Measurements from ENCODE around the gene LRRN2.

The LRRN2 gene

DNA sequence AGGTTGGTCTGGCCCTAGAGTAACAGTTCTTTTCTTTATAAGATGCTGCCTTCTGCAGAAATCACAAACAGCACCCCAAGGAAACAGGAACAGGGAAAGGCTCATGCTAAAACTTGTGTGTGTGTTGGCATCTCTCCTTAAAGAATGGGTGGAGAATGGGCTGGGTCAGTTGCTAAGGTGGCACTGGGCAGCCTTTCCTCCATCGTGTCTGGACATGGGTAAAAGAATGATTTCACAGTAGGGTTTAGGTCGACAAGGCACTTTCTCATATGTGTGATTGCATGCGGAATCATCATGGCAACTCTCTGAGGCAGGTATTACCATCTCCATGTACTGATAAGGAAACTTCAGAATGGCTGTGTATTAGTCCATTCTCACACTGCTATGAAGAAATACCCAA, 40.3 kb downstream of the LRRN2 start (continued):
- no peak for TF ChIP-seq CSDC2 (CRISPR knock-in tag; IDR thresholded peaks at IDR 0.05)
- TF ChIP-seq ZNF565 (CRISPR knock-in tag; conservative IDR thresholded peaks at IDR 0.05; ENCODE audit: low read depth), result no peak
- no peak for TF ChIP-seq ARNTL (CRISPR knock-in tag; IDR thresholded peaks at IDR 0.05; ENCODE audit: borderline replicate concordance, low read depth)
- TF ChIP-seq, protein P1, sequence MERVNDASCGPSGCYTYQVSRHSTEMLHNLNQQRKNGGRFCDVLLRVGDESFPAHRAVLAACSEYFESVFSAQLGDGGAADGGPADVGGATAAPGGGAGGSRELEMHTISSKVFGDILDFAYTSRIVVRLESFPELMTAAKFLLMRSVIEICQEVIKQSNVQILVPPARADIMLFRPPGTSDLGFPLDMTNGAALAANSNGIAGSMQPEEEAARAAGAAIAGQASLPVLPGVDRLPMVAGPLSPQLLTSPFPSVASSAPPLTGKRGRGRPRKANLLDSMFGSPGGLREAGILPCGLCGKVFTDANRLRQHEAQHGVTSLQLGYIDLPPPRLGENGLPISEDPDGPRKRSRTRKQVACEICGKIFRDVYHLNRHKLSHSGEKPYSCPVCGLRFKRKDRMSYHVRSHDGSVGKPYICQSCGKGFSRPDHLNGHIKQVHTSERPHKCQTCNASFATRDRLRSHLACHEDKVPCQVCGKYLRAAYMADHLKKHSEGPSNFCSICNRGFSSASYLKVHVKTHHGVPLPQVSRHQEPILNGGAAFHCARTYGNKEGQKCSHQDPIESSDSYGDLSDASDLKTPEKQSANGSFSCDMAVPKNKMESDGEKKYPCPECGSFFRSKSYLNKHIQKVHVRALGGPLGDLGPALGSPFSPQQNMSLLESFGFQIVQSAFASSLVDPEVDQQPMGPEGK (CRISPR knock-in tag; IDR thresholded peaks at IDR 0.05; ENCODE audit: borderline replicate concordance), result no peak
- TF ChIP-seq PPARA (CRISPR knock-in tag; IDR thresholded peaks at IDR 0.05; ENCODE audit: borderline replicate concordance), result no peak
- no peak for TF ChIP-seq ESRRG (CRISPR knock-in tag; IDR thresholded peaks at IDR 0.05)
- no peak for TF ChIP-seq ZNF70 (CRISPR knock-in tag; IDR thresholded peaks at IDR 0.05)
- TF ChIP-seq, protein P2, sequence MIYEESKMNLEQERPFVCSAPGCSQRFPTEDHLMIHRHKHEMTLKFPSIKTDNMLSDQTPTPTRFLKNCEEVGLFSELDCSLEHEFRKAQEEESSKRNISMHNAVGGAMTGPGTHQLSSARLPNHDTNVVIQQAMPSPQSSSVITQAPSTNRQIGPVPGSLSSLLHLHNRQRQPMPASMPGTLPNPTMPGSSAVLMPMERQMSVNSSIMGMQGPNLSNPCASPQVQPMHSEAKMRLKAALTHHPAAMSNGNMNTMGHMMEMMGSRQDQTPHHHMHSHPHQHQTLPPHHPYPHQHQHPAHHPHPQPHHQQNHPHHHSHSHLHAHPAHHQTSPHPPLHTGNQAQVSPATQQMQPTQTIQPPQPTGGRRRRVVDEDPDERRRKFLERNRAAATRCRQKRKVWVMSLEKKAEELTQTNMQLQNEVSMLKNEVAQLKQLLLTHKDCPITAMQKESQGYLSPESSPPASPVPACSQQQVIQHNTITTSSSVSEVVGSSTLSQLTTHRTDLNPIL (CRISPR knock-in tag; IDR thresholded peaks at IDR 0.05; ENCODE audit: low read depth), result no peak
- no peak for TF ChIP-seq SNAI2 (CRISPR knock-in tag; IDR thresholded peaks at IDR 0.05)
- no peak for TF ChIP-seq ZNF8 (CRISPR knock-in tag; IDR thresholded peaks at IDR 0.05)

DNA sequence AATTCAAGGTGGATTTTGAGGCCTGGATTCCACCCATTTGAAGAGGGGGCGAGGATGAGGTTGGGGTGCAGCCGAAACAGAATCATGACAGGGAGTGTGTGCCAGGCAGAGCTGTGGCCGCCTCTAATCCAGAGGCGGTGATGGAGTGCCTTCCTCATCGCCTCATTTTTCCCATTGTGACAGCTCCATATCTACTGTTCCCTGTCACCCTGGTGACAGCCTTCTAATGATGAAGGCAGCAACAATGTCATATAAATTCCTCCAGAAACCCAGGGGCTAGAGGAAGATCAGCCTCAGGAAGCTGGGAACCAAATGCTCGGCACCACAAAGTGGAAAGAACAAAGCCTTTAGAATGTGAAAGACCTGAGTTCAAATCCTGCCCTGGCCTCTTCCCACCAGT, 42.0 kb downstream of the LRRN2 start:
- TF ChIP-seq ZNF70 (CRISPR knock-in tag; IDR thresholded peaks at IDR 0.05) (no peak), ZFP3 (CRISPR knock-in tag; IDR thresholded peaks at IDR 0.05) (no peak), TOX (CRISPR knock-in tag; IDR thresholded peaks at IDR 0.05; ENCODE audit: borderline replicate concordance) (no peak), ZNF8 (CRISPR knock-in tag; IDR thresholded peaks at IDR 0.05) (no peak), TCF4 (CRISPR knock-in tag; IDR thresholded peaks at IDR 0.05; ENCODE audit: borderline replicate concordance) (no peak), OSR1 (CRISPR knock-in tag; IDR thresholded peaks at IDR 0.05) (no peak), ZFP30 (CRISPR knock-in tag; IDR thresholded peaks at IDR 0.05) (no peak), SNAI2 (CRISPR knock-in tag; IDR thresholded peaks at IDR 0.05) (no peak), BACH2 (CRISPR knock-in tag; IDR thresholded peaks at IDR 0.05; ENCODE audit: borderline replicate concordance) (no peak)
- TF ChIP-seq, protein P3, sequence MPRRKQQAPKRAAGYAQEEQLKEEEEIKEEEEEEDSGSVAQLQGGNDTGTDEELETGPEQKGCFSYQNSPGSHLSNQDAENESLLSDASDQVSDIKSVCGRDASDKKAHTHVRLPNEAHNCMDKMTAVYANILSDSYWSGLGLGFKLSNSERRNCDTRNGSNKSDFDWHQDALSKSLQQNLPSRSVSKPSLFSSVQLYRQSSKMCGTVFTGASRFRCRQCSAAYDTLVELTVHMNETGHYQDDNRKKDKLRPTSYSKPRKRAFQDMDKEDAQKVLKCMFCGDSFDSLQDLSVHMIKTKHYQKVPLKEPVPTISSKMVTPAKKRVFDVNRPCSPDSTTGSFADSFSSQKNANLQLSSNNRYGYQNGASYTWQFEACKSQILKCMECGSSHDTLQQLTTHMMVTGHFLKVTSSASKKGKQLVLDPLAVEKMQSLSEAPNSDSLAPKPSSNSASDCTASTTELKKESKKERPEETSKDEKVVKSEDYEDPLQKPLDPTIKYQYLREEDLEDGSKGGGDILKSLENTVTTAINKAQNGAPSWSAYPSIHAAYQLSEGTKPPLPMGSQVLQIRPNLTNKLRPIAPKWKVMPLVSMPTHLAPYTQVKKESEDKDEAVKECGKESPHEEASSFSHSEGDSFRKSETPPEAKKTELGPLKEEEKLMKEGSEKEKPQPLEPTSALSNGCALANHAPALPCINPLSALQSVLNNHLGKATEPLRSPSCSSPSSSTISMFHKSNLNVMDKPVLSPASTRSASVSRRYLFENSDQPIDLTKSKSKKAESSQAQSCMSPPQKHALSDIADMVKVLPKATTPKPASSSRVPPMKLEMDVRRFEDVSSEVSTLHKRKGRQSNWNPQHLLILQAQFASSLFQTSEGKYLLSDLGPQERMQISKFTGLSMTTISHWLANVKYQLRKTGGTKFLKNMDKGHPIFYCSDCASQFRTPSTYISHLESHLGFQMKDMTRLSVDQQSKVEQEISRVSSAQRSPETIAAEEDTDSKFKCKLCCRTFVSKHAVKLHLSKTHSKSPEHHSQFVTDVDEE (CRISPR knock-in tag; IDR thresholded peaks at IDR 0.05), result no peak
- TF ChIP-seq, protein P4, sequence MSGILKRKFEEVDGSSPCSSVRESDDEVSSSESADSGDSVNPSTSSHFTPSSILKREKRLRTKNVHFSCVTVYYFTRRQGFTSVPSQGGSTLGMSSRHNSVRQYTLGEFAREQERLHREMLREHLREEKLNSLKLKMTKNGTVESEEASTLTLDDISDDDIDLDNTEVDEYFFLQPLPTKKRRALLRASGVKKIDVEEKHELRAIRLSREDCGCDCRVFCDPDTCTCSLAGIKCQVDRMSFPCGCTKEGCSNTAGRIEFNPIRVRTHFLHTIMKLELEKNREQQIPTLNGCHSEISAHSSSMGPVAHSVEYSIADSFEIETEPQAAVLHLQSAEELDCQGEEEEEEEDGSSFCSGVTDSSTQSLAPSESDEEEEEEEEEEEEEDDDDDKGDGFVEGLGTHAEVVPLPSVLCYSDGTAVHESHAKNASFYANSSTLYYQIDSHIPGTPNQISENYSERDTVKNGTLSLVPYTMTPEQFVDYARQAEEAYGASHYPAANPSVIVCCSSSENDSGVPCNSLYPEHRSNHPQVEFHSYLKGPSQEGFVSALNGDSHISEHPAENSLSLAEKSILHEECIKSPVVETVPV (CRISPR knock-in tag; IDR thresholded peaks at IDR 0.05), result no peak
- TF ChIP-seq, protein P1 (CRISPR knock-in tag; IDR thresholded peaks at IDR 0.05; ENCODE audit: borderline replicate concordance), result no peak
- ATAC-seq, result no peak

DNA sequence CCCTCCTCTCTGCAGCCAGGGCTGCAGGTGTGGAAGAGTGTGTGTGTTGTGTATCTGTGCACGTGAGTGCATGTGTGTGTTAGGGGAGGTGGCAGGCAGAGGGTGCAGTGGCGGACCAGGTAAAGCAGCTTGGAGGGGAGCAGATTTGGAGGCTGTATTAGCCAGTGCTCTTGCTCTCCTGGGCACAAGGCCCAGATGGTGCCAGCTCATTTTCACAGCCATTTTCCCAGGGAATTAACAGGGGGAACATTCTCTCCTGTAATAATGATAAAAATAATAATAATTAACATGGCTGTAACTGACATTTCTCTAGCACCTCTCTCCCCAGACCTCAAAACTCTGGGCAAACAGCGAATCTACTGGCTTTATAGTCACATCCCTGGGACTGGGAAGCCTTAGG, 43.6 kb downstream of the LRRN2 start:
- ATAC-seq, result no peak
- TF ChIP-seq TOX (CRISPR knock-in tag; IDR thresholded peaks at IDR 0.05; ENCODE audit: borderline replicate concordance) (no peak), ZFP30 (CRISPR knock-in tag; IDR thresholded peaks at IDR 0.05) (no peak), OSR1 (CRISPR knock-in tag; IDR thresholded peaks at IDR 0.05) (no peak), ESRRG (CRISPR knock-in tag; IDR thresholded peaks at IDR 0.05) (no peak), PPARA (CRISPR knock-in tag; IDR thresholded peaks at IDR 0.05; ENCODE audit: borderline replicate concordance) (no peak), ZNF70 (CRISPR knock-in tag; IDR thresholded peaks at IDR 0.05) (no peak), TCF4 (CRISPR knock-in tag; IDR thresholded peaks at IDR 0.05; ENCODE audit: borderline replicate concordance) (no peak), SNAI2 (CRISPR knock-in tag; IDR thresholded peaks at IDR 0.05) (no peak), GLIS3 (CRISPR knock-in tag; IDR thresholded peaks at IDR 0.05) (no peak), CSDC2 (CRISPR knock-in tag; IDR thresholded peaks at IDR 0.05) (no peak), ZNF8 (CRISPR knock-in tag; IDR thresholded peaks at IDR 0.05) (no peak), RARB (CRISPR knock-in tag; IDR thresholded peaks at IDR 0.05) (no peak), BACH2 (CRISPR knock-in tag; IDR thresholded peaks at IDR 0.05; ENCODE audit: borderline replicate concordance) (no peak), ZC3H10 (CRISPR knock-in tag; IDR thresholded peaks at IDR 0.05) (no peak)
- TF ChIP-seq, protein P3 (CRISPR knock-in tag; IDR thresholded peaks at IDR 0.05), result no peak
- TF ChIP-seq, protein P4 (CRISPR knock-in tag; IDR thresholded peaks at IDR 0.05), result no peak

Measured in SK-N-SH treated with all-trans-retinoic acid at 6 μM for 48 hours (cell line).